PFSK-1 (cell line): ENCODE results near the gene CHIC1. TPM values are rescaled to one million over a fixed set of nuclear protein-coding genes. Genes with fewer than 3 reads are reported as not detected.

Source experiments
- FOXP2 ChIP-seq: optimal IDR thresholded peaks from 2 replicates; pipeline ENCODE3; 2011; ENCODE audit warnings: borderline replicate concordance, control low read depth, inconsistent platforms; ENCODE audit not compliant: insufficient read depth; ENCODE audit errors: extremely low read length, extremely low read depth
- POLR2AphosphoS5 ChIP-seq: IDR thresholded peaks from 2 replicates; pipeline ENCODE4 v1.6.1; 2012; ENCODE audit warnings: low read depth, mild to moderate bottlenecking, control low read depth, low read length, moderate library complexity
- REST ChIP-seq, 2 experiments: IDR thresholded peaks; 2 replicates each; pipeline versions ENCODE4 v1.6.1 to v1.8.0; 2011 to 2012; ENCODE audit warnings: low read depth in 2 of 2, low read length in 2 of 2, control low read depth in 1 of 2, inconsistent platforms in 1 of 2, mild to moderate bottlenecking in 1 of 2, moderate library complexity in 1 of 2; ENCODE audit not compliant: insufficient read depth in 1 of 2
- SIN3A ChIP-seq: IDR thresholded peaks from 2 replicates; pipeline ENCODE4 v1.6.1; 2012; ENCODE audit warnings: mild to moderate bottlenecking, low read length, moderate library complexity, borderline replicate concordance; ENCODE audit not compliant: insufficient read depth
- TAF1 ChIP-seq: IDR thresholded peaks from 2 replicates; pipeline ENCODE4 v1.6.1; 2012; ENCODE audit warnings: low read length, control low read depth, borderline replicate concordance; ENCODE audit not compliant: insufficient read depth
- polyA plus RNA-seq: library from polyadenylated mRNA; unstranded; fragments of >200 nt; gene quantifications from one replicate; pipeline ENCODE4 v1.2.1, GENCODE V29; 2012; ENCODE audit warnings: low read depth, missing spikeins; ENCODE audit not compliant: insufficient read length

Gene CHIC1
- polyA plus RNA-seq: 1.7 TPM

- TF ChIP-seq TAF1: peak; percentile 51; the same call in 1 of the 2 replicates
- TF ChIP-seq FOXP2: no peak
Observed at GRCh38 chrX:73562984-73563737, at the start of gene CHIC1. CHIC1 (plus strand) TSS chrX:73563197; CDS start chrX:73563285, 88 bp downstream.

GRCh38 chrX:73524906-73525305 is 38.1 kb upstream of the CHIC1 start:
- no peak for TF ChIP-seq TAF1
- TF ChIP-seq POLR2AphosphoS5: no peak
- TF ChIP-seq REST (IDR thresholded peaks at IDR 0.05; ENCODE audit: insufficient read depth in 1 of 2, low read depth in 2 of 2, low read length in 2 of 2): no peak
- no peak for TF ChIP-seq FOXP2
- no peak for TF ChIP-seq SIN3A

- no peak for TF ChIP-seq TAF1
- TF ChIP-seq POLR2AphosphoS5: no peak
- TF ChIP-seq REST (IDR thresholded peaks at IDR 0.05; ENCODE audit: insufficient read depth in 1 of 2, low read depth in 2 of 2, low read length in 2 of 2): no peak
- TF ChIP-seq FOXP2: no peak
- no peak for TF ChIP-seq SIN3A
Observed at GRCh38 chrX:73525928-73526690, 36.9 kb upstream of the CHIC1 start.

DNA sequence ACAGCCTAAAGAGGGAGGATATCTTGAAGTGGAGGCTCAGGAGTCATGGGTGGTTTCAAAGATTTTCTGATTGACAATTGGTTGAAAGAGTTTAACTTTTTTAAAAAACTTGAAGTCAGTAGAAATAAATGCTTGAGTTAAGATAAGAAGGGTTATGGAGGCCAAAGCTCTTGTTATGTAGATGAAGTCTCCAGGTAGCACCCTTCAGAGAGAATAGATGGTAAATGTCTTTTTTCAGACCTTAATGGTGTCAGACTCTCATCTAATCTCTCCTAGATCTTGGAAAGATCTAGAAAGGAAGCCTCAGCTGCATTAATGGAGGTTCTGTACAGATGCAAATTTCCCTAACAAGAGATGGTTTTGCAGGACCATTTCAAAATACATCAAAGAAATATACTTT is 6.8 kb upstream of the CHIC1 start:
- TF ChIP-seq POLR2AphosphoS5 (no peak), SIN3A (no peak), TAF1 (no peak), REST (IDR thresholded peaks at IDR 0.05; ENCODE audit: insufficient read depth in 1 of 2, low read depth in 2 of 2, low read length in 2 of 2) (no peak), FOXP2 (no peak)

DNA sequence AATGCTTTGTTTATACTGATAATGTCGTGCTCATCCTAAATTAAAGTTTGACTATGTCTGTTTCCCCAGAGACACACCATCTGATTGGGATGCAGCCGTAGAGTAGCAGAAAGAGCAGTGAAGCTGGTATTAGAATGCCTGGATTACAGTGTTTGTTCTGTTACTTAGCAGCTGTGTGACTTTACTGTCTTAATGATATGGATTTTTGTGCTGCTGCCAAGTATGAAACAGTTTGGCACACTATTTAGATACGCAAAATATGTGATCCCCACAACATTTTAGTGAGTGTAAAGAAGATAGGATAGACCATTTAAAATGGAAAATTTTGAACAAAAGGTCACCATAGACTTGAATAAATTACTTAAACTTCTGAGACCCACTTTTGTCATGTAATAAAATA is 1.2 kb upstream of the CHIC1 start:
- TF ChIP-seq SIN3A (no peak), POLR2AphosphoS5 (no peak), TAF1 (no peak), REST (IDR thresholded peaks at IDR 0.05; ENCODE audit: insufficient read depth in 1 of 2, low read depth in 2 of 2, low read length in 2 of 2) (no peak)
